GM18508 (cell line): ENCODE results near the gene PRM2.

Experiments
- ATAC-seq: cut with Tn5 transposase; IDR thresholded peaks from one replicate; pipeline ENCODE4 v1.9.1; 2021; ENCODE audit warnings: moderate number of reproducible peaks; ENCODE audit not compliant: insufficient read depth, unreplicated experiment

Gene PRM2

DNA sequence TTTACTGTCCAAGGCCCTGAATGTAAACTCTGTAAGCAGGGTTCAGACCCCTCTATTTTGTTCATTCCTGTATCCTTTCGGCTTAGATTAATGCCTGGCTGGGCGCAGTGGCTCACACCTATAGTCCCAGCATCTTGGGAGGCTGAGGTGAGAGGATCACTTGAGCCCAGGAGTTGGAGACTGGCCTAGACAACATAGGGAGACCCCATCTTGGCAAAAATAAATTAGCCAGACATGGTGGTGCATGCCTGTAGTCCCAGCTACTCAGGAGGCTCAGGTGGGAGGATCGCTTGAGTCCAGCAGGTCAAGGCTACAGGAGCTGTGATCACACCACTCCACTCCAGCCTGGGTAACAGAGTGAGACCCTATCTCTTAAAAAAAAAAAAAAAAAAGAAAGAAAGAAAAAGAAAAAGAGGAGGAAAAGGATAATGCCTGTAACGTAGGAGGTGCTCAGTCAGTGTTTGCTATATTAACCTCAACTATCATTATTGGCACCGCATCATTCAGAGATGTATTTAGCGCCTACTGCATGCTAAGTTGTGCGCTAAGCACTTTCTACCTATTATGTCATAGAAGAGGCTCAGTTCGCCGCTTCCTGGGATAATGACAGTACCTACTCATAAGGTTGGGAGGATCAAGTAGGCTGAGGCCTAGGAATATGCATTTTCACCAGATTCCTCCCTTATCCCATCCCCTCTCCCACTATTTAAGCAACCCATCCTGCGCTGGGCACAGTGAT, 25.3 kb downstream of the PRM2 start:
- no peak for ATAC-seq

DNA sequence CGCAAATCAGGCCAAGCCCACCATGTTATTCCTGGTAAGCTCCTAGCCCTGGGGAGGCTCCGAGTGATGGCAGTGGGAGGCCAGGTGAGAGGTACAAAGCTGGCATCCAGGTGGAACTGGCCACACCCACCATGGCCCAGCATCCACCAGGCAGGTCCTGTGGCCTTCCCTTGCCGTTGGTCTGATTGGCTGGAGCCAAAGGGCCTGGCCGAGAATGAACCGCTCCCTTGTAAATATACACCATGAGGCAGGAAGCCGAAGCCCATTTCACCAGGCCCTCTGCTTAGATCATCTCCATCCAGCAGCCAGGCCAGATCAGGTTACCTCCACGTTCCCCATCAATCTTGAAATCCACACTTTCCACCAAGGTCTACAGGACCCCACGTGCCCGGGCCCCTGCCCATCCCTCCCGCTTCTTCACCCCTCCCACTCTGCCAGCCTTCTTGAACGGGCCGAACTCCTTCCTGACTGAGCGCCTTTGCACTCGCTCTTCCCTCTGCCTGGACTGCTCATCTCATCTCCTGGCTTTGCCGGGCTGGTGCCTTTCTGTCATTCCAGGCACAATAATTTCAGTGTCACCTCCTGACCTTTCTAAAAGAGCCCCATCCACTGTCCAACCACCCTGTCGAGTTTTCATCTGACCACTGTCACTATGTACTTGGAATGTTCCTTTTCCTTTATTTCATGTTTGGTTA, 26.0 kb downstream of the PRM2 start:
- no peak for ATAC-seq

DNA sequence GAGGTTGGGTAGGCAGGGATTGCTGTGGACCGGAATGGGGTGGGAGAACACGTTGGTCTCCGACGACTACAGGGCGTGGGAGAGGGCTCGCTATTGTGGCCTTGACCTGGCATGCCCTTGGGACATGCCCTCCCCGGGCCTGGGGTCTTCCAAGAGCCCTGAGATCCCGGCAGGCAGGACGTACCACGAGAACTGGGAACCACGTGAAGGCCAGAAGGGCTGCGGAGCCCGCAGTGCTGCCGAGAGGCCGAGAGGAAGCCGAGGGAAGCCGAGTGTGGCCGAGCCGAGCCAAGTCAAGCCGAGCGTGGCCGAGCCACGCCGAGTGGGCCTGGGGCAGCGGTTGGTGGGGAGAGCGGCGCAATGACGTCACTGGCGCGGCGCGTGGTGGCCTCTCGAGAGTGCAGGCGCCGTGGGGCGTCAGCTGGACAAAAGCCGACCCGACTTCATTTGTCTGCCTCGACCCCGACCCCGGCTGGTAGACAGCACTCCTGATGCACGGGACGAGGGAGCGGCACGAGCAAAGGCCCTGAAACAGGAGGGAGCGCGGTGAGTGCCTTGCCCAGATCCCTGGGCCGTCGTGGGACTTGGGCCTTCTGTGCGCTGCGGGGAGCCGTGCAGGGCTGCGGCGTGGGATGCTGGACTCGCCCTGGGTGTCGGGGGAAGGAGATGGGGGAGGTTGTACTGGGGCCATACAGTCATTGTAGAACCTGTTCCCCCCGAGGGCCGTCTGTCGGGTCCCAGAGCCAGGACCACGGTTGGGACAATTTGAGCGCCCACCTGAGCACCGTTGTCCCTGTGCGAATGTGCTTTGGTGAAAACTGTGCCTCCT, 26.8 kb downstream of the PRM2 start:
- ATAC-seq, result no peak

DNA sequence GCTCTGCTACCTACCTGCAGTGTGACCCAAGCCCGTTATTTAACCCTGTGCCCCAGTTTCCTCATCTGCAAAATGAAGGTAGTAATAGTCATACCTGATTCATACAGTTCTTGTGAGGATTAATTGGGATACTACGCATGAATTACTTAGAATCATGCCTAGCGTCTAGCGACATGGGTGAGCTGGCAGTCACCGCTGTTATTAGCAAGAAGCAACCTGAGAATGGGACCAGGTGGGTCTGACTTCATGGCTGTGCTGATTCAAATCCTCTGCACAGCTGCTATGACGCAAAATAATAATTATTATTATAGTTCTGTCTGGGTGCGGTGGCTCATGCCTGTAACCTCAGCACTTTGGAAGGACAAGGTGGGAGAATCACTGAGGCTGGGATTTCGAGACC, 28.1 kb downstream of the PRM2 start:
- no peak for ATAC-seq

DNA sequence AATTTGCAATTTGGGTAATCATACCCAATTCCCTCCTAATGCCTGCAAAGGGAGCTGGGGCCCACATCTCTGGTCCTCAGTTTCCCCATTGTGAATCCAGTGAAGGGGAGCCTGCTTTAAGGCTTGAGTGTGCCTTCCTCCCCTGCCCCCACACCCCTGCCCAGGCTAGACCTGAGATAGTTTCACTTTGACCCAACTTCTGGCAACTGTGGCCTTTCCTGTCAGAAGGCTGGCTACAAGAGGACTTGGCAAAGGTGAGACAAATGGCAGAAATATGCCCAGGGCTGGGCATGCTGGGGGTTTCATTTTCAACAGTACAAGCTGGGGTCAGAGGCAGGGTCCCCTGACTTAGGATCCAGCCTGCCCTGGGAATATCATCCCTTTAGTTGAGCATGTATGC, 30.3 kb downstream of the PRM2 start:
- ATAC-seq, result no peak

DNA sequence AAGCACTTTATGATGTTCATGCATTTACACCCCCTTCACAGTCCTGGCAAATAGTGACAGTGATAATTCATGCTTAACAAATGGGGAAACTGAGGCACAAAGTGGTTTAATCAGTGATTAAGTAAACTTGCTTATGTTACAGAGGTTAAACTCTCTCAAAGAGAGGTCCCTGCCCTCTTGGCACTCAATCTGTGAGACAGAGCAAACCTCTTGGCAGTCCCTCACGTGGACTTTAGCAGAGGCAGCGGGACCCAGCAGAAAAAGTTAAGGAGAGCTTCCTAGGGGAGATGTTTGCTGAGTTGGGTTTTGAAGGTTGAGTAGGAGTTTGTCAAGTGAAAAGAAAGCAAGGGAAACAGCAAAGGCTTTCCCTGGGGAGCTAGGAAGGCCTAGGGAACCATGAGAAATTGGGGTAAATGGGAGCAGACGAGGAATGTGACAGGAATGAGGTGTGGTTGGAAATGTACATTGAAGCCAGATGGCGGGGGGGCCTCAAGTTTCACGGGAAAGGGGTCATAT, 31.0 kb downstream of the PRM2 start:
- ATAC-seq, result no peak

DNA sequence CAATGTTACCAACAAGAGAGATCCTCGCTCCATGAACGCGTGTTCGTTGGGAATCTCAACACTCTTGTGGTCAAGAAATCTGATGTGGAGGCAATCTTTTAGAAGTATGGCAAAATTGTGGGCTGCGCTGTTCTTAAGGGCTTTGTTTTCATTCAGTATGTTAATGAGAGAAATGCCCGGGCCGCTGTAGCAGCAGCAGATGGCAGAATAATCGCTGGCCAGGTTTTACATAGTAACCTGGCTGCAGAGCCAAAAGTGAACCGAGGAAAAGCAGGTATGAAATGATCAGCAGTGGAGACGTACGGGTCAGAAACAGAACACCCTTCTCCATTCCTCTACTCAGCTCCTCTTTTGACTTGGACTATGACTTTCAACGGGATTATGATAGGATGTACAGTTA, 33.6 kb downstream of the PRM2 start:
- ATAC-seq, result no peak

DNA sequence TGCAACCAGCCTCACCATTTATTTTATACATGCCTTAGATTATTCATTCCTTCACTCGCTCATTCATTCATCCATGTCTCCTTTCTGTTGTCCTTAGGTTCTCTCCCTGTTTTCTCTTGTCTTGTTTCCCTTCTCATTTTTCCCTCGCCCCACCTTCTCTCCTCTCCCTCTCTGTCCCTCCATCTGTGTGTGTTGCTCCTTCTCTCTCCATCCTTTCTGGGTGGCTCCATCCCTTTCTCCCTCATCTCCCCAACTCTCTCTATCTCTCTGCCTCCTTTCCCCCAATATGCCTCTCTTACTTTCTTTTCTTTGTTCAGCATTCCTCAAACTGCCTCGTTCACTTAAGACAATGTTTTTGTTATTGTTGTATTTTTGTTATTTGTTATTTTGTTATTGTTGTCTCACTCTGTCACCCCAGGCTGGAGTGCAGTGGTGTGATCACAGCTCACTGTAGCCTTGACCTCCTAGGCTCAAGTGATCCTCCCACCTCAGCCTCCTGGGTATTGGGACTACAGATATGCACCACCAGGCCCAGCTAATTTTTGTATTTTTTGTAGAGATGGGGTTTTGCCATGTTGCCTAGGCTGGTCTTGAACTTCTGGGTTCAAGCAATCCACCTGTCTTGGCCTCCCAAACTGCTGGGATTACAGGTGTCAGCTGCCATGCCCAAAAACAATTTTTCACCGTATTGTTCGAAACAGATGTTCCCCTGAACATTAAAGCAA, 34.6 kb downstream of the PRM2 start:
- no peak for ATAC-seq

DNA sequence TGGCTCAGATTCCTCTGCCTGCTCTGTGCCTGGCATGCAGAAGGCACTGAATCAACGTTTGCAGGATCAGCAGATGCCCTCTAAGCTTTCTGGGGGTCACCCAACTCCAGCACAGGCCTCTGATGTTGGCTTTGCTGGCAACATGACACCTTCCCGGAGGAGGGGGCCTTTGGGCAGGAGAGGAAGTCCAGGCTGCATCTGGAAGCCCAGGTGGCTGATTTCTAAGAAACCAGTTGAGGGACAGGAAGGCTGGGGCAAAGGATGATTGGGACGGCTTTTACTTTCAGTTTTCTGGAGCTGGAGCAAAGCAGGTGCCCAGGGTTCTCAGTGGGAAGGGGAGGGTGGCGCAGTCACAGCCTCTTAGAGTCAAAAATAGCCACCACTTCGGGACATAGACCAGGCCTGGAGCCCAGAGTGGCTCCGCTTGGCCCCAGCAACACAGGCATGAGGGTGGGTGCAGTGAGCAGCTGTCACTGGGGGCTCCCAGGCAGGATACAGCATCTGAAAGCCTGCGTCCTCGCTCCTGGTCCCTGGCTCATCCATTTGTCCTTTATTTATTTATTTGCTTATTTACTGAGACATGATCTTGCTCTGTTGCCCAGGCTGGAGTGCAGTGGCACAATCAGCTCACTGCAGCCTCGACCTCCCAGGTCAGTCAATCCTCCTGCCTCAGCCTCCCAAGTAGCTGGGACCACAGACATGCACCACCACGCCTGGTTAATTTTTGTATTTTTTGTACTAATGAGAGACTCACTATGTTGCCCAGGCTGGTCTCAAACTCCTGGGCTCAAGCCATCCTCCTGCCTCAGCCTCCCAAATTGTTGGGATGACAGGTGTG, 35.4 kb downstream of the PRM2 start:
- no peak for ATAC-seq

DNA sequence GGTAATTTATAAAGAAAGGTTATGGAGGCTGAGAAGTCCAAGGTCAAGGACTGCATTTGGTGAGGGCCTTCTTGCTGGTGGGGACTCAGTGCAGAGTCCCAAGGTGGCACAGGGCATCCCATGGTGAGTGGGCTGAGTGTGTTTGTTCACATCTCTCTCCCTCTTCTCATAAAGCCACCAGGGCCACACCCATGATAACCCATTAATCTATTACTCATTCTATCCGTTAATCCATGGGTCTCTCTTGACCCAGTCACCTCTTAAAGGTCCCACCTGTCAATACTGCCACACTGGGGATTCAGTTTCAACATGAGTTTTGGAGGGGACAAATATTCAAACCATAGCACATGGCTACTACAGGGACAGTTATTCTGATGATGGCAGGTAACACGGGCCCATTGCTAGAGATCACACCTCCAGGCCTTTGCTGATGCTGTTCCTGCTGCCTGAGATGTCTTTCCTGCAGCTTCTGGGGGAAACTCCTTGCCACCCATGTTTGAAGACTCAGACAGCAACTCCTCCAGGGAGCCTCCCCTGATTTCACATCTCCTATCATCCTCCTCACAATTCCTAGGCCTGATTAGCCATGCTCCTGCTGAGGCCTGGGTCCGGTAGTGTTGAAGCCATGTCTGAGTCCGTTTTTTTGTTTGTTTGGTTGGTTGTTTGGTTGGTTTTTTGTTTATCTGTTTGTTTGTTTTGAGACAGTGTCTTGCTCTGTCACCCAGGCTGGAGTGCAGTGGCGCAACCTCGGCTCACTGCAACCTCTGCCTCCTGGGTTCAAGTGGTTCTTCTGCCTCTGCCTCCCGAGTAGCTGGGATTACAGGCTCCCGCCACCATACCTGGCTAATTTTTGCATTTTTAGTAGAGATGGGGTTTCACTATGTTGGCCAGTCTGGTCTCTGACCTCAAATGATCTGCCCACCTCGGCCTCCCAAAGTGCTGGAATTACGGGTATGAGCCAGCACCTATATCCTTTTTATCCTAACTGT, 36.3 kb downstream of the PRM2 start:
- ATAC-seq, result no peak

DNA sequence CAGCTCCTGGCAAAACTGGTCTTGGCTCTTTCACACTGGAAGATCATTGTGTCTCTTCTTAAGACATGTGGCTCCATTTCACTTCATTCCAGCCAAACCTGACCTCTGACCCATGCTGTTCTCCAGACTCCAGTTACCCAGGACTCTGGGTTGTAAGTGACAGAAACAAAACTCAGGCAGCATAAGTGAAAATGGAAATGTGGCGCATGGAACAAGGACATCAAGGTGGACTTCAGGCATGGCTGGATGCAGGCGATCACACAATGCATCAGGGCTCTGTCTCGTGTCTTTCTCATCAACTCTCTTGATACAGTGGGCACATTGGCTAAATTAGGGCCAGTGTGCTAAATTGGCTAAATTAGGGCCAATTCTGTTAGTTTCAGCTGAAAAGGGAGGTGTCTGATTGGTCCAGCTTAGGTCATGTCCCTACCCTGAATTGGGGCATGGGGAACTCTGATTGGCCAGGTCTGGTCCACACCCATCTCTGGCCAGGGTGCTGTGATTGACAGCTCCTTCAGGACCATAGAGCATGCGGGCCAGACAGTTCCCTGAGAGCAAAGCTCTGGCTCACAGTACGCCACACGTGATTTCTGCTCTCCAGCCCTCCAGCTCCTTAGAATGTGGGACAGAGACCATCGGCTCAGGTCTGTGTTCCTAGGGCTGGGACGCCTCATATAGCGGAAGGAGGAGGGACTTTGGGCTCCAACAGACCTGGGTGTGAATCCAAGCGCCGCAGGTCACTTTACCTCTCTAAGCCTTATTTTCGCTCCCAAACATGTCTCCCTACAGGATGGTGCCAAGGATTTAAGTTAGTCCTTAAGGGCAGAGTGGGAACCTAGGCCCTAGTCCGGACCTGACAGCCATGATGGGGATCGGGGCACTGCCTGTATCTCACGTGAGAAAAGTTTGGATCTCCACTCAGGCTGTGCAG, 37.7 kb downstream of the PRM2 start:
- no peak for ATAC-seq

DNA sequence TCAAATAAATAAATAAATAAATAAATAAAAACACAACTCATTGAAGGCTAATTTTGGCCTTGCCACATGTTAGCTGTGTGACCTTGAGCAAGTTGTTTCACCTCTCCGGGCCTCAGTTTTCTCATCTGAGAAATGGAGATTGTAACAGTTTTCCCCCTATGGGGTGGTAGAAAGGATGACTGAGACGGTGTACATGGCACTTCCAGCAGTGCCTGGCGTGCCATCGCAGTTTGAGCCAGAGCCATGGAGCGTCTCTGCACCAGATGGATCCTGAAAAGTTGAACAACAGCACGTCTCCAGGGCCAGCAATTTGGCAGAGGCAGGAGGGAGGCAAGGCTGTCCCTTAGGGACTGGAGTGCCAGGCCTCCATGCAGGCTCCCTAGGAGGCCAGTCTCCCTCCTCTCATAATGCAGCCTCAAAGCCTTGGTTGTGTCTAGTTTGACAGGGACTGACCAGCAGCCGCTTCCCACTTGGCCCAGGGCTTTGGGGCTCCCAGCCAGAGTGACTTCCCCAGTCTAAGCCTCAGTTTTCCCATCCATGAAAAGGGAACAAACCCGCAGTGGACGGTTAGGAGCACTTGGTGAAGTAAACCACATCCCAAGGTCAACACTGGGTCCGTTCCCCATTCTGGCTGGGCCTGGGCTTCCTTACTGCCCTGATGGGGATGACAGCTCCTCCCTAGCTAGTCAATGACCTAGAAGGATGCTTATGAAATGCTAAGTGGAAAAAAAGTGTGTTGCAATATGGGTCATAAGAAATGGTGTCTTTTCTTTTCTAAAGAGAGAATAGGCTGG, 39.6 kb downstream of the PRM2 start:
- ATAC-seq, result no peak

DNA sequence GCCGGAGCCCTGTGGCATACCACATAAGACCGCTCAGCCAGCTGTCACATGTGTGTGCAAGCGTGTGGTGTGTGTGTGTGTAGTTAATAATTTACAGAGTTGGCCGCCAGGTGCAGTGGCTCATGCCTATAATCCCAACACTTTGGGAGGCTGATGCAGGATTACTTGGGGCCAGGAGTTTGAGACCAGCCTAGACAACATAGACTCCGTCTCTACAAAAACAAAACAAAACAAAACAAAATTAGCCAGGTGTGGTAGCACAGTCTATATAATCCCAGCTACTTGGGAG, 40.6 kb downstream of the PRM2 start:
- ATAC-seq, result no peak

DNA sequence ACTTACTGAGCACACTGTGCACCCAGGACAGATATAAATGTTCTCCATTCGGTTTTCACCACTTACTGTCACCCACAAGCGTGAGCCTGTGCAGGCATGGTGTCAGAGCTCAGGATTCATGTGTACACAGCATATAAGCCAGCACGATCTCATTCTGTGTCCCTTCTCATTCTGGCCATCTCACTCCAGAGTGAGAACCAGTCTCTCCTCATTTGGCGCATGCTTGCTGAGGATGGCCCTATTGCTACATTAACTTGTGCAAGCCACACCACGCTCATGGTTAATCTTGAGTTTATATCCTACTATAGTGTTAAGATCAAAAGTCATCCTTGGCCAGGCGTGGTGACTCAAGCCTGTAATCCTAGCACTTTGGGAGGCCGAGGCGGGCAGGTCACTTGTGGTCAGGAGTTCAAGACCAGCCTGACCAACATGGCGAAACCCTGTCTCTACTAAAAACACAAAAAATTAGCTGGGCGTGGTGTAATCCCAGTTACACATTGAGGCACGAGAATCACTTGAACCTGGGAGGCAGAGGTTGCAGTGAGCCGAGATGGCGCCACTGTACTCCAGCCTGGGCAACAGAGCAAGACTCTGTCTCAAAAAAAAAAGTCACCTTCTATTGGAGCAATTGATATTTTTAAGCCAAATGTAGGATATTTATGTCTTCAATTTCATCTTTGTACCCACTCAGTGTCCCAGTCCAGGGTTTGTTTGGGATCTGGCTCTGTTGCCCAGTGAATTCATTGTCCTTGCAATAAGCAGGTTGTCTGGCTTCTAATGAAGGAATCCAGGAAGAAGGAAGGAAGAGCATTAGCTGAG, 41.2 kb downstream of the PRM2 start:
- no peak for ATAC-seq

DNA sequence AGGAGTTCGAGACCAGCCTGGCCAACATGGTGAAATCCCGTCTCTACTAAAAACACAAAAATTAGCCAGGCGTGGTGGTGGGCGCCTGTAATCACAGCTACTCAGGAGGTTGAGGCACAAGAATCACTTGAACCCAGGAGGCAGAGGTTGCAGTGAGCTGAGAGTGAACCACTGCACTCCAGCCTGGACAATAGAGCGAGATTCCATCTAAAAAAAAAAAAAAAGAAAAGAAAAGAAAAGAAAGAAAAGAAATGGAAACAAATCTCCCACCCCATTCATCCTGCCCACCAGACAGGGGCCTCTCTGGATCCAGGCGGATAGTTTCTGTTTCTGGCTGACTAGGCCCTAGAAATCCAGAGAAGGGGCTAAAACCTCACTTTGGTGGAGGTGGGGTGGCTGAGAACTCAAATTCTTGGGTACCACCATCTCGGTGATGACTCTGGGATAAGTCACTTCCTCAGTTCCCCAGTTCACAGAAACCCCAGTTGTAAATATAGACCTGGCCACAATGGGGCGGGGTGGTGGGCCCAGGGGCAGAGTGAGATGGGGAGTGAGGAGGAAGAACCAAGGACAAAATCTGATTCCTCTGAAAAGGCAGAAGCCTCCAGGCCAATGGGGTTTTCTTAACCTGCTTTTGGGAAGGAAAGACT, 42.4 kb downstream of the PRM2 start:
- no peak for ATAC-seq
